T-cell (primary cell): Measurements from ENCODE around the gene DENND2D. TPM values are rescaled to one million over a fixed set of nuclear protein-coding genes. Genes with fewer than 3 reads are reported as not detected.

Experiments used
- ATAC-seq, 4 experiments: fragments of 200-7000 bp in 3 of 4; fragments of 150-1000 bp in 1 of 4; cut with Tn5 transposase; replicated peaks in 1 of 4; 1 replicate in 3 of 4; 2 replicates in 1 of 4; pipeline ENCODE4 v1.10.0; 2021; ENCODE audit warnings: moderate library complexity in 3 of 4, mild to moderate bottlenecking in 2 of 4, moderate number of reproducible peaks in 1 of 4
- CTCF ChIA-PET, 2 donors: fragments of 300-600 bp; sonication (Branson Sonifier 250); formaldehyde crosslinking; loops; one replicate each; lab custom pipeline; 2022; ENCODE audit warnings: antibody characterized with exemption in 2 of 2; lab: Charles Lee
- POLR2A ChIA-PET, 2 donors: fragments of 300-600 bp; sonication (Branson Sonifier 250); formaldehyde crosslinking; loops; one replicate each; lab custom pipeline; 2022; ENCODE audit warnings: antibody characterized with exemption in 2 of 2; lab: Charles Lee
- DNase-seq, 35 experiments: peaks; one replicate each; pipeline versions ENCODE4 v3.0.0 to v3.0.0-alpha.2; 2013 to 2023
- H3K27ac ChIP-seq: one replicate; pipeline ENCODE4 v1.5.1; 2013; ENCODE audit warnings: low read length
- H3K27me3 ChIP-seq, 2 experiments: replicated peaks in 1 of 2; 1 replicate in 1 of 2; 2 replicates in 1 of 2; pipeline versions ENCODE4 v1.6.1 to v1.7.0; 2013; ENCODE audit warnings: low read length in 1 of 2, mixed read lengths in 1 of 2; ENCODE audit not compliant: control insufficient read depth in 2 of 2, insufficient read depth in 2 of 2; ENCODE audit errors: extremely low read depth in 1 of 2
- H3K36me3 ChIP-seq, 2 donors: 1 replicate in 1 of 2; 2 replicates in 1 of 2; pipeline versions ENCODE4 v1.6.1 to v1.7.0; 2013; ENCODE audit warnings: low read length in 1 of 2; ENCODE audit not compliant: control insufficient read depth in 2 of 2, insufficient read depth in 1 of 2; ENCODE audit errors: extremely low read depth in 1 of 2
- H3K4me1 ChIP-seq, 2 experiments: 1 replicate in 1 of 2; 2 replicates in 1 of 2; pipeline versions ENCODE4 v1.6.1 to v1.7.0; 2013; ENCODE audit warnings: low read length in 2 of 2, mixed read lengths in 1 of 2; ENCODE audit not compliant: insufficient read depth in 2 of 2, control insufficient read depth in 1 of 2; ENCODE audit errors: extremely low read depth in 1 of 2
- H3K4me3 ChIP-seq, 2 donors: 1 replicate in 1 of 2; 2 replicates in 1 of 2; pipeline versions ENCODE4 v1.5.1 to v1.7.0; 2013; ENCODE audit warnings: mild to moderate bottlenecking in 2 of 2, low read length in 1 of 2, moderate library complexity in 1 of 2; ENCODE audit not compliant: control insufficient read depth in 1 of 2; ENCODE audit errors: extremely low read depth in 1 of 2
- H3K9me3 ChIP-seq: 2 replicates; pipeline ENCODE4 v1.7.0; 2013
- H3K27ac Mint-ChIP-seq, 2 donors: one replicate each; pipeline ENCODE4 v1.8.0; 2020 to 2021; ENCODE audit warnings: mild to moderate bottlenecking in 2 of 2, mixed read lengths in 2 of 2
- H3K27me3 Mint-ChIP-seq, 2 donors: one replicate each; pipeline ENCODE4 v1.8.0; 2021 to 2022; ENCODE audit warnings: mixed read lengths in 2 of 2
- H3K36me3 Mint-ChIP-seq: one replicate; pipeline ENCODE4 v1.8.0; 2021; ENCODE audit warnings: mixed read lengths
- H3K4me1 Mint-ChIP-seq, 3 donors: one replicate each; pipeline ENCODE4 v1.8.0; 2020 to 2022; ENCODE audit warnings: mixed read lengths in 3 of 3, mild to moderate bottlenecking in 1 of 3
- H3K4me3 Mint-ChIP-seq, 3 donors: one replicate each; pipeline ENCODE4 v1.8.0; 2020 to 2022; ENCODE audit warnings: mild to moderate bottlenecking in 3 of 3, mixed read lengths in 3 of 3, moderate library complexity in 3 of 3
- H3K9me3 Mint-ChIP-seq, 3 donors: one replicate each; pipeline ENCODE4 v1.8.0; 2020 to 2022; ENCODE audit warnings: mixed read lengths in 3 of 3
- WGBS: methylation state at CpG from one replicate; pipeline ENCODE4 v1.1.5; 2013; ENCODE audit warnings: missing lambda C conversion rate; ENCODE audit not compliant: insufficient coverage; 5-methylcytosine and 5-hydroxymethylcytosine counted together
- total RNA-seq, 35 experiments: library from RNA in 6 of 35; stranded (reverse) in 6 of 35; fragments of 120-200 nt in 1 of 35; gene quantifications; one replicate each; pipeline versions ENCODE4 v1.2.1 to v1.2.4 and lab custom pipeline; 2013 to 2026

Gene DENND2D
- total RNA-seq, result 100 to 1,000 TPM; 128 to 234 (median 222) TPM
- 396 TPM for total RNA-seq (2013)
- total RNA-seq (lab: John Stamatoyannopoulos, UW), result 148 to 512 (median 296) reads per million in 29 experiments

GRCh38 chr1:111199881-111200801, at the start of gene DENND2D:
Gene DENND2D (minus strand): TSS chr1:111200646. CDS start chr1:111200459, 187 bp downstream.
- ChIA-PET CTCF (interaction anchor here in 1 of 2 donors (1.0 to 5.5 kb wide), 11 partner anchors 13 to 248 kb away, joined by 3 to 50 read pairs (median 8); partner anchors contain the start of genes ATP5PB and WDR77), POLR2A (interaction anchor here (0.7 to 1.4 kb wide), 3 partner anchors 13 to 16 kb away, joined by 3 to 4 read pairs (median 4); no protein-coding TSS in a partner anchor)
- H3K27me3 Mint-ChIP-seq, result no peaks in the 10 kb centered on the region
- Histone ChIP-seq H3K27me3 (no peaks in the 10 kb centered on the region), H3K4me1 (peaks cover 50 to 72% of the 10 kb centered on the region in 2 experiments), H3K9me3 (no peaks in the 10 kb centered on the region), H3K36me3 (peaks cover 4 to 39% of the 10 kb centered on the region in 2 donors), H3K27ac (peak within 1 kb of the TSS; percentile 76), H3K4me3 (peak within 1 kb of the TSS; percentile 78 to 90)
- peak; percentile 28 to 40 (median 34) for ATAC-seq
- H3K4me1 Mint-ChIP-seq, result peaks cover 70 to 78% (median 75%) of the 10 kb centered on the region in 3 donors
- H3K36me3 Mint-ChIP-seq, result peaks cover 44% of the 10 kb centered on the region
- 2% methylated on average over 15 of the region's 17 CpGs for WGBS
- peak within 1 kb of the TSS; percentile 95 to 99 for H3K27ac Mint-ChIP-seq
- H3K9me3 Mint-ChIP-seq, result no peaks in the 10 kb centered on the region
- peak in 21 of 35 experiments; percentile 25 to 68 (median 43) for DNase-seq
- peak within 1 kb of the TSS; percentile 98 to 99 (median 99) for H3K4me3 Mint-ChIP-seq

GRCh38 chr1:111249960-111250359, 49.5 kb upstream of the DENND2D start:
- Mint-ChIP-seq H3K4me3 (no peak overlapping the region), H3K27ac (no peak overlapping the region), H3K36me3 (no peaks in the 10 kb centered on the region), H3K9me3 (no peaks in the 10 kb centered on the region), H3K27me3 (no peaks in the 10 kb centered on the region), H3K4me1 (peaks cover 22 to 31% (median 27%) of the 10 kb centered on the region in 3 donors)
- H3K4me3 ChIP-seq, result no peak overlapping the region
- H3K36me3 ChIP-seq, result no peaks in the 10 kb centered on the region
- DNase-seq (no peak), ATAC-seq (no peak)
- H3K27ac ChIP-seq, result no peak overlapping the region
- H3K4me1 ChIP-seq, result peaks cover 4 to 15% of the 10 kb centered on the region in 2 experiments
- POLR2A ChIA-PET, result interaction anchor here in 1 of 2 donors (0.6 kb wide), 1 partner anchor 34 kb away, joined by 3 read pairs; no protein-coding TSS in a partner anchor
- H3K27me3 ChIP-seq, result no peaks in the 10 kb centered on the region
- no peaks in the 10 kb centered on the region for H3K9me3 ChIP-seq
- CTCF ChIA-PET, result no interaction called here
- no CpG with 5 or more reads among the region's 4 CpGs for WGBS

GRCh38 chr1:111247125-111247838, 46.8 kb upstream of the DENND2D start:
- Mint-ChIP-seq H3K4me1 (peaks cover 17 to 19% (median 18%) of the 10 kb centered on the region in 3 donors), H3K36me3 (peaks cover 19% of the 10 kb centered on the region), H3K27ac (peak overlapping the region in 1 of 2 donors; percentile 8), H3K4me3 (no peak overlapping the region), H3K27me3 (no peaks in the 10 kb centered on the region), H3K9me3 (no peaks in the 10 kb centered on the region)
- DNase-seq, result no peak
- ChIA-PET POLR2A (interaction anchor here in 1 of 2 donors (0.6 kb wide), 1 partner anchor 1560 kb away, joined by 4 read pairs; no protein-coding TSS in a partner anchor), CTCF (no interaction called here)
- Histone ChIP-seq H3K9me3 (no peaks in the 10 kb centered on the region), H3K4me3 (no peak overlapping the region), H3K4me1 (peaks cover 4 to 13% of the 10 kb centered on the region in 2 experiments), H3K27ac (no peak overlapping the region), H3K27me3 (no peaks in the 10 kb centered on the region), H3K36me3 (peaks cover 6 to 17% of the 10 kb centered on the region in 2 donors)
- no peak for ATAC-seq
- WGBS, result 100% methylated on average over 2 of the region's 5 CpGs

- Histone ChIP-seq H3K27me3 (no peaks in the 10 kb centered on the region), H3K9me3 (no peaks in the 10 kb centered on the region), H3K4me3 (no peak overlapping the region), H3K27ac (no peak overlapping the region), H3K4me1 (no peaks in the 10 kb centered on the region), H3K36me3 (peaks cover 21 to 29% of the 10 kb centered on the region in 2 donors)
- Mint-ChIP-seq H3K4me3 (no peak overlapping the region), H3K9me3 (no peaks in the 10 kb centered on the region), H3K36me3 (peaks cover 52% of the 10 kb centered on the region), H3K4me1 (peaks cover 0 to 11% (median 3%) of the 10 kb centered on the region in 3 donors), H3K27me3 (no peaks in the 10 kb centered on the region), H3K27ac (no peak overlapping the region)
- ChIA-PET CTCF (interaction anchor here in 1 of 2 donors (0.5 kb wide), 1 partner anchor 784 kb away, joined by 5 read pairs; no protein-coding TSS in a partner anchor), POLR2A (no interaction called here)
- DNase-seq (no peak), ATAC-seq (no peak)
- 50% methylated on average over 2 of the region's 4 CpGs for WGBS
Measured at GRCh38 chr1:111242805-111243523, 42.5 kb upstream of the DENND2D start.

GRCh38 chr1:111241797-111242196, 41.4 kb upstream of the DENND2D start:
- no peaks in the 10 kb centered on the region for H3K27me3 ChIP-seq
- H3K27ac Mint-ChIP-seq, result no peak overlapping the region
- ChIA-PET POLR2A (no interaction called here), CTCF (interaction anchor here in 1 of 2 donors (0.8 kb wide), 1 partner anchor 159 kb away, joined by 3 read pairs; no protein-coding TSS in a partner anchor)
- no peaks in the 10 kb centered on the region for H3K27me3 Mint-ChIP-seq
- H3K4me3 Mint-ChIP-seq, result no peak overlapping the region
- H3K9me3 Mint-ChIP-seq, result no peaks in the 10 kb centered on the region
- no peak for DNase-seq
- H3K4me3 ChIP-seq, result no peak overlapping the region
- no peak for ATAC-seq
- H3K36me3 ChIP-seq, result peaks cover 21 to 29% of the 10 kb centered on the region in 2 donors
- H3K36me3 Mint-ChIP-seq, result peaks cover 64% of the 10 kb centered on the region
- no peaks in the 10 kb centered on the region for H3K4me1 ChIP-seq
- peaks cover 0 to 13% (median 11%) of the 10 kb centered on the region in 3 donors for H3K4me1 Mint-ChIP-seq
- 71% methylated on average over 1 of the region's 2 CpGs for WGBS
- no peak overlapping the region for H3K27ac ChIP-seq
- H3K9me3 ChIP-seq, result no peaks in the 10 kb centered on the region
